GM12875 (cell line): ENCODE results near the gene FBXL5.

Experiments
- H3K4me3 ChIP-seq: one replicate; pipeline ENCODE4 v1.5.1; 2011; ENCODE audit warnings: low read depth, low read length, control low read depth
- CTCF ChIP-seq: IDR thresholded peaks from 2 replicates; pipeline ENCODE4 v1.5.1; 2011; ENCODE audit warnings: low read depth, mild to moderate bottlenecking, control low read depth, inconsistent platforms, low read length, moderate library complexity, borderline replicate concordance; ENCODE audit not compliant: insufficient read depth

Gene FBXL5

GRCh38 chr4:15672101-15672500, 16.9 kb upstream of the FBXL5 start:
- no peak overlapping the region for H3K4me3 ChIP-seq
- TF ChIP-seq CTCF = no peak

- no peak for TF ChIP-seq CTCF
Observed at GRCh38 chr4:15670576-15670975, 15.4 kb upstream of the FBXL5 start.

GRCh38 chr4:15668566-15669435, 13.6 kb upstream of the FBXL5 start:
- TF ChIP-seq CTCF = no peak

More at GRCh38 chr4:15670576-15670975, 15.4 kb upstream of the FBXL5 start:
- H3K4me3 ChIP-seq = no peak overlapping the region

GRCh38 chr4:15667006-15667405, 11.8 kb upstream of the FBXL5 start:
- no peak overlapping the region for H3K4me3 ChIP-seq
- TF ChIP-seq CTCF = no peak

More at GRCh38 chr4:15668566-15669435, 13.6 kb upstream of the FBXL5 start:
- no peak overlapping the region for H3K4me3 ChIP-seq

GRCh38 chr4:15665753-15666365, 10.7 kb upstream of the FBXL5 start:
- H3K4me3 ChIP-seq = no peak overlapping the region

GRCh38 chr4:15659768-15660570, 4.8 kb upstream of the FBXL5 start:
- TF ChIP-seq CTCF = no peak
- no peak overlapping the region for H3K4me3 ChIP-seq

More at GRCh38 chr4:15665753-15666365, 10.7 kb upstream of the FBXL5 start:
- TF ChIP-seq CTCF = no peak
